ENCODE results near the gene GYG1. TPM values are rescaled to one million over a fixed set of nuclear protein-coding genes. Genes with fewer than 3 reads are reported as not detected.

The GYG1 gene
- total RNA-seq, 4 donors from 2014 or later, result 19.8 to 89.8 (median 35.3) TPM

DNA sequence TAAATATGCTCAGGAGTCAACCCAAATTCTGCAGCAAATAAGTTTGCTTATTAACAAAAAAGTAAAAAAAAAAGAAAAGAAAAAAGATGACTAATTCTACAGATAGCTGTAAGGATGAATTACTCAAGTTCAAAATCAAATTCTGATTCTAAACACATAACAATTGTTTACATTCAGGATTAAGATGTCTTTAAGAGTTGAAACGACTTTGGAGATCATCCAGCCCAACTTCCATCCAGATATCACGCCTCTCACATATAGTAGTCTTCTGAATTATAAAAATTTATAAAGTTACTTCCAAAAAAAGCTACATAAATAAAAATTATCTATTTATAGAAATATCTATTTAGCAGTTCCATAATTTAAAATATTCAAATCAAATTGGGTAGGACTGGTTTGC is 39.8 kb downstream of the GYG1 start:
- Histone ChIP-seq H3K4me1 (peaks cover 0 to 10% (median 0%) of the 10 kb centered on the region in 4 donors), H3K27me3 (no peaks in the 10 kb centered on the region), H3K4me3 (no peak overlapping the region), H3K9me3 (no peaks in the 10 kb centered on the region), H3K36me3 (peaks cover 0 to 28% (median 8%) of the 10 kb centered on the region in 4 donors), H3K27ac (no peak overlapping the region)
- TF ChIP-seq, protein P1, sequence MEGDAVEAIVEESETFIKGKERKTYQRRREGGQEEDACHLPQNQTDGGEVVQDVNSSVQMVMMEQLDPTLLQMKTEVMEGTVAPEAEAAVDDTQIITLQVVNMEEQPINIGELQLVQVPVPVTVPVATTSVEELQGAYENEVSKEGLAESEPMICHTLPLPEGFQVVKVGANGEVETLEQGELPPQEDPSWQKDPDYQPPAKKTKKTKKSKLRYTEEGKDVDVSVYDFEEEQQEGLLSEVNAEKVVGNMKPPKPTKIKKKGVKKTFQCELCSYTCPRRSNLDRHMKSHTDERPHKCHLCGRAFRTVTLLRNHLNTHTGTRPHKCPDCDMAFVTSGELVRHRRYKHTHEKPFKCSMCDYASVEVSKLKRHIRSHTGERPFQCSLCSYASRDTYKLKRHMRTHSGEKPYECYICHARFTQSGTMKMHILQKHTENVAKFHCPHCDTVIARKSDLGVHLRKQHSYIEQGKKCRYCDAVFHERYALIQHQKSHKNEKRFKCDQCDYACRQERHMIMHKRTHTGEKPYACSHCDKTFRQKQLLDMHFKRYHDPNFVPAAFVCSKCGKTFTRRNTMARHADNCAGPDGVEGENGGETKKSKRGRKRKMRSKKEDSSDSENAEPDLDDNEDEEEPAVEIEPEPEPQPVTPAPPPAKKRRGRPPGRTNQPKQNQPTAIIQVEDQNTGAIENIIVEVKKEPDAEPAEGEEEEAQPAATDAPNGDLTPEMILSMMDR (IDR thresholded peaks at IDR 0.05), result no peak
- TF ChIP-seq POLR2A (IDR thresholded peaks at IDR 0.05) (no peak), POLR2AphosphoS5 (IDR thresholded peaks at IDR 0.05) (no peak), EP300 (IDR thresholded peaks at IDR 0.05; ENCODE audit: low read depth) (no peak)
- intact Hi-C loops (cut with DNase I; ENCODE audit: low total_unique reads), result no loop called here
- no peak for DNase-seq
- in situ Hi-C loops (cut with MboI; ENCODE audit: low pct_ligation_motif_present in 1 of 4, low pct_unique_long_range_greater_than_20kb in 1 of 4, low sequenced_read_pairs in 3 of 4), result no loop called here
- 68 to 79% methylated on average over 2 of the region's 2 CpGs for WGBS, 2 donors (ENCODE audit: low coverage in 1 of 2)

DNA sequence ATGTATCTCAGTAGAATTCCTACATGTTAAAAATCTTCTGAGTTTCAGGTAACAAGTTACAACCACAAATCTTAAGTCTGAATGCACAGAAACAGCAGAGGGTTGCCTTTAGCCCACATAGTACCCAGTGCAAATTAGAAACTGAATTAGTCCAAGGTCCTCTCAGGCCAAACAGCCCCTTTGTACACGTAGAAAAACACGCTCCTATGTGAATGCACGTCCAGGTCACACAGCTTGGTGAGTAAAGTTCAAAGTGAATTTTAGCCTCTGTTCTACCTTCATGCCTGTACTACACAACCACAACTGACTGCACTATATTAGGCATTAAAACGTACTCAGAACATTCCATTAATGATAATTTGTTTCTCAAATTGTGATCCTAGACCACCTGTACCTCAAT is 46.3 kb downstream of the GYG1 start:
- DNase-seq, result no peak
- peaks cover 0 to 27% (median 0%) of the 10 kb centered on the region in 4 donors for H3K36me3 ChIP-seq
- intact Hi-C loops (cut with DNase I; ENCODE audit: low total_unique reads), result no loop called here
- H3K9me3 ChIP-seq, result no peaks in the 10 kb centered on the region
- in situ Hi-C loops (cut with MboI; ENCODE audit: low pct_ligation_motif_present in 1 of 4, low pct_unique_long_range_greater_than_20kb in 1 of 4, low sequenced_read_pairs in 3 of 4), result no loop called here
- no peak overlapping the region for H3K4me3 ChIP-seq
- TF ChIP-seq POLR2A (IDR thresholded peaks at IDR 0.05) (no peak), EP300 (IDR thresholded peaks at IDR 0.05; ENCODE audit: low read depth) (no peak)
- H3K4me1 ChIP-seq, result peaks cover 0 to 8% (median 0%) of the 10 kb centered on the region in 4 donors
- WGBS, 2 donors (ENCODE audit: low coverage in 1 of 2), result 88 to 100% methylated on average over 1 to 4 of the region's 4 CpGs
- no peaks in the 10 kb centered on the region for H3K27me3 ChIP-seq
- peak overlapping the region in 2 of 4 donors; percentile 29 to 54 for H3K27ac ChIP-seq

DNA sequence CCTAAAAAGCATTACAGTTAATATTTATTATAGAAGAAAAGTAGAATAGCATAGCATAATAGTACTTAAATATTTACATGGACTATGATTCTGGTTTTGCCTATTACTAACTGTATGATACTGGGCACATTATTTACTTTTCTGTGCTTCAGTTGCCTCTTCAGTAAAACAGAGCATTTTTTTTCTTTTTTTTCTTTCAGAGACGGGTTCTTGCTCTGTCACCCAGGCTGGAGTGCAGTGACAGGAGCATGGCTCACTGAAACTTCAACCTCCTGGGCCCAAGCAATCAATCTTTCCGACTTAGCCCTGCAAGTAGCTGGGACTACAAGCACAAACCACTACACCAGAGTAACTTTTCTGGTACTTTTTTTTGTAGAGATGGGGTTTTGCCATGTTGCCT is 47.0 kb downstream of the GYG1 start:
- Histone ChIP-seq H3K4me3 (no peak overlapping the region), H3K4me1 (peaks cover 0 to 13% (median 3%) of the 10 kb centered on the region in 4 donors), H3K27ac (peak overlapping the region in 3 of 4 donors; percentile 29 to 54 (median 54)), H3K27me3 (no peaks in the 10 kb centered on the region), H3K9me3 (no peaks in the 10 kb centered on the region), H3K36me3 (peaks cover 0 to 27% (median 0%) of the 10 kb centered on the region in 4 donors)
- in situ Hi-C loops (cut with MboI; ENCODE audit: low pct_ligation_motif_present in 1 of 4, low pct_unique_long_range_greater_than_20kb in 1 of 4, low sequenced_read_pairs in 3 of 4) (no loop called here), intact Hi-C loops (cut with DNase I; ENCODE audit: low total_unique reads) (no loop called here)
- no peak for DNase-seq
- no peak for TF ChIP-seq EP300 (IDR thresholded peaks at IDR 0.05; ENCODE audit: low read depth)
- no peak for TF ChIP-seq POLR2AphosphoS5 (IDR thresholded peaks at IDR 0.05)
- TF ChIP-seq POLR2A (IDR thresholded peaks at IDR 0.05), result no peak
- TF ChIP-seq, protein P1 (IDR thresholded peaks at IDR 0.05), result no peak
- WGBS, 2 donors (ENCODE audit: low coverage in 1 of 2), result 77 to 92% methylated on average over 2 of the region's 2 CpGs

DNA sequence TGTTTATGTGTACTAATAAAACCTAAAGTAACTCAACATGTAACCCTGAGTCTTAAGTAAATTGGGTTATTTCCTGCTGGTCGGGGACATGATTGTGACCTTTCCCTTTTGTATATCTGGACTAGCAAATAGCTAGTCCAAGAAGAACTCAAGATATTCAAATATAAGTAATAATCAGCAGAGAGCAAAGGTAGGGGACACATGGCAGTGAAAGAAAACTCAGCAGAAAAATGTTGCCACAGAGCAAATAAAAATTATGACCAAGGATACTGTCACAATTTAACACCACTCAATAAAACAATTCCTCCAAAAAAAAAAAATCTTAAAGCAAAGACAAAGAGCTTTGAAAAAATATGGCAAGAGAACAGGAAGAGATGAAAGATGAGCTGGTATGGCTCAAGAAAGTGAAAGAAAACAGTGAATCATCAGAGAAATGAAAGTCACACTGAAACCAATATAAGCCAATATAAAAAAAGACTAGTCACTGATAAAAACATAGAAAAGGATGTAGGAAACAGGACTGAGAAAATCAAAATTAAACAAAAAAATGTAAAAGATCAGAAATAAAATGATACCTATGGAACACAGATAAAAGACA is 51.5 kb downstream of the GYG1 start:
- Histone ChIP-seq H3K4me1 (peaks cover 0 to 10% (median 3%) of the 10 kb centered on the region in 4 donors), H3K4me3 (no peak overlapping the region), H3K9me3 (no peaks in the 10 kb centered on the region), H3K36me3 (peaks cover 0 to 36% (median 0%) of the 10 kb centered on the region in 4 donors), H3K27ac (no peak overlapping the region), H3K27me3 (no peaks in the 10 kb centered on the region)
- DNase-seq, result no peak
- in situ Hi-C loops (cut with MboI; ENCODE audit: low pct_ligation_motif_present in 1 of 4, low pct_unique_long_range_greater_than_20kb in 1 of 4, low sequenced_read_pairs in 3 of 4), result no loop called here
- WGBS, 2 donors (ENCODE audit: low coverage in 1 of 2), result 38 to 43% methylated on average over 1 of the region's 1 CpG
- TF ChIP-seq EP300 (IDR thresholded peaks at IDR 0.05; ENCODE audit: low read depth) (no peak), POLR2A (IDR thresholded peaks at IDR 0.05) (no peak), POLR2AphosphoS5 (IDR thresholded peaks at IDR 0.05) (no peak)
- TF ChIP-seq, protein P1 (IDR thresholded peaks at IDR 0.05), result no peak
- intact Hi-C loops (cut with DNase I; ENCODE audit: low total_unique reads), result no loop called here
